Cerebellar cortex (tissue), 1 donor: Measurements from ENCODE around the gene EIF5A.

ENCODE experiments used
- DNase-seq: peaks from one replicate; pipeline ENCODE4 v3.0.0-alpha.2; 2015; ENCODE audit warnings: low spot score

Gene EIF5A

GRCh38 chr17:7306911-7307685 lies at the start of gene EIF5A:
EIF5A (plus strand) TSS chr17:7307628; CDS start chr17:7309636, 2,008 bp downstream.
- peak; percentile 100 for DNase-seq

GRCh38 chr17:7258731-7259554 lies 48.5 kb upstream of the EIF5A start:
- no peak for DNase-seq

- DNase-seq: no peak
Observed at GRCh38 chr17:7259555-7259889, 47.9 kb upstream of the EIF5A start.

GRCh38 chr17:7260151-7260550 lies 47.3 kb upstream of the EIF5A start:
- DNase-seq: no peak

DNA sequence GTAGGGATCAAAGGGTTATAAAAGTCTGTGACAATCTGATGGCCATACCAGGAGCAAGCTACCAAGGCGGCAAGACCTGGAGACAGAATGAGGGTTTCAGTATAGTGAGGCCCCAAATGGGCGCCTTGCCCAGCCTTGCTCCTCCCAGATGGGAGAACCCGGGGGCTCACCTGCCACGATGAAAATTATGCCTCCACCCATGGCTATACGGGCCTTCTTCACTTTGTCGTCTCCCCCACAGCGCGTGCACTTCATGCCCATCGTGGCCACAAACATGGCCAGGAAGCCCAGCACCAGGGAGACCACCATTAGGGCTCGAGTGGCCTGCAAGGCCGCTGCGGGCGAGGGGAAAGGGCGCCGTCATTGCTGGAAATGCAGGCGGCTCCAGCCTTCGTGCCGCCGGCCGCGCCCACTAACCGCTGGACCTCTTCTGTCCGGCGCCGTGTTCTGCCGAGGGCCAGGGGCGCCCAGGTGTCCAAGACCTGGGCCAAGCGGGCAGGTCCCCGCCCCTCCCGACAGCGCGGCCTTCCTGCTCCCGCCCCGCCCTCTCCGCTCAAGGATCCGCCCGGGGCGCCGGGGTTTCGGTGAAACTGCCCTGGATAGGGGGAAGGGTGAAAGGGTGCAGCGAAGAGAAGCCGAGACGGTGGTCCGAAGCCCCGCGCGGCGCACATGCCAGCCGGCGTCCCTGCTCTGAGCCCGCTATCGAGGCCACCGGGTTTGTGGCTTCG lies 46.6 kb upstream of the EIF5A start:
- no peak for DNase-seq

GRCh38 chr17:7261379-7262191 lies 45.8 kb upstream of the EIF5A start:
- no peak for DNase-seq

- no peak for DNase-seq
Observed at GRCh38 chr17:7262192-7262934, 45.1 kb upstream of the EIF5A start, which contains the start of gene CLDN7. CLDN7 (minus strand) TSS chr17:7262478; CDS start chr17:7262043, 435 bp downstream.

GRCh38 chr17:7262935-7263800 lies 44.3 kb upstream of the EIF5A start:
- no peak for DNase-seq

DNA sequence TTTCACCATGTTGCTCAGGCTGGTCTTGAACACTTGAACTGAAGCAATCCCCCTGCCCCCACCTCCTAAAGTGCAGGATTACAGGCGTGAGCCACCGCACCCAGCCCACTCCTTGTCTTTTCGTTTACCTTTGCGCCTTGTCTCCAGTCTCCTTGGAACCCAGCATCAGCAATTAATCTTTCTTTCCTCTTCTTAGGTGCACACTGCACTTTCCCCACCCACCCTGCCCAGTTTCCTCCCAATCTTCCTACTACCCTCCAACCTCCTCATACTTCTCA lies 43.7 kb upstream of the EIF5A start:
- no peak for DNase-seq

- DNase-seq: no peak
Observed at GRCh38 chr17:7266784-7267183, 40.6 kb upstream of the EIF5A start.

GRCh38 chr17:7279448-7279847 lies 28.0 kb upstream of the EIF5A start:
- no peak for DNase-seq

- DNase-seq: peak; percentile 88
Observed at GRCh38 chr17:7280519-7281073, 26.8 kb upstream of the EIF5A start.

GRCh38 chr17:7281074-7281952 lies 26.1 kb upstream of the EIF5A start, which contains the start of gene SLC2A4:
SLC2A4 (plus strand) TSS chr17:7281718; CDS start chr17:7281935, 217 bp downstream.
- DNase-seq: peak; percentile 90

GRCh38 chr17:7281953-7282751 lies 25.3 kb upstream of the EIF5A start:
- DNase-seq: no peak

- DNase-seq: no peak
Observed at GRCh38 chr17:7282752-7283321, 24.6 kb upstream of the EIF5A start.

- DNase-seq: no peak
Observed at GRCh38 chr17:7283471-7284216, 23.8 kb upstream of the EIF5A start.

- DNase-seq: no peak
Observed at GRCh38 chr17:7284911-7285310, 22.5 kb upstream of the EIF5A start.
